ENCODE results near the gene MSANTD2. TPM values are rescaled to one million over a fixed set of nuclear protein-coding genes. Genes with fewer than 3 reads are reported as not detected.

MSANTD2 gene
- total RNA-seq, 1 donor from 2014 or later = 18.7 TPM

DNA sequence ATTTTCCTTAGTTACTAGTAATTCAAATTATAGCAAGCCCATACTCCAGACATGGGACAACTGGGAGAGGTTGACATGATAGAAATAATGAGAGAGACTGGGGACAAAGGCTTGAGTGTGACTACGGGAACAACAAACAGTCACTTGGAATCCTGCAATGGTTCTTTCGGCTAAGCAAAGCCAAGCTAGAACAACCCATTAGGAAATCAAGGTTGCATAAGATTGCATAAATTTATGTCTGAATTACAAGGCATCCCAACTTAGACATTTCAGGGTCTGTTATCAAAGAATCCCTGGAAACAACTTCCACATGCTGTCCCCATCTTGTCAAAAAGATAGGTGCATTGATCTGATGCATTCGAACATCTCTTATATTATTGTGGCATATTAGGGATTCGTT, 70.6 kb downstream of the MSANTD2 start:
- FAIRE-seq = no peak
- Histone ChIP-seq H3K4me2 (ENCODE audit: low read length) (no peak overlapping the region), H3K27me3 (ENCODE audit: insufficient read depth, low read length) (peaks cover 2% of the 10 kb centered on the region), H3K4me1 (ENCODE audit: insufficient read depth, low read length) (peaks cover 13% of the 10 kb centered on the region), H3K9me3 (ENCODE audit: insufficient read depth, low read depth, low read length) (no peaks in the 10 kb centered on the region), H3K9ac (ENCODE audit: low read length) (no peak overlapping the region), H2AFZ (ENCODE audit: low read depth, low read length) (no peak overlapping the region), H3K79me2 (ENCODE audit: insufficient read depth, low read length) (no peaks in the 10 kb centered on the region), H3K27ac (ENCODE audit: low read depth, low read length) (no peak overlapping the region), H3K4me3 (ENCODE audit: insufficient read depth, low read depth, low read length) (no peak overlapping the region), H3K36me3 (ENCODE audit: insufficient read depth, low read length) (no peaks in the 10 kb centered on the region), H4K20me1 (ENCODE audit: insufficient read depth, low read length) (no peaks in the 10 kb centered on the region)
- Mint-ChIP-seq H3K4me3 (ENCODE audit: unreplicated experiment) (no peak overlapping the region), H3K27me3 (ENCODE audit: low read depth, unreplicated experiment) (peaks cover 20% of the 10 kb centered on the region), H3K4me1 (ENCODE audit: low read depth, unreplicated experiment) (peaks cover 22% of the 10 kb centered on the region), H3K9me3 (ENCODE audit: unreplicated experiment) (no peaks in the 10 kb centered on the region), H3K36me3 (ENCODE audit: low read depth, unreplicated experiment) (no peaks in the 10 kb centered on the region), H3K27ac (ENCODE audit: unreplicated experiment) (no peak overlapping the region)
- TF ChIP-seq, protein P1, sequence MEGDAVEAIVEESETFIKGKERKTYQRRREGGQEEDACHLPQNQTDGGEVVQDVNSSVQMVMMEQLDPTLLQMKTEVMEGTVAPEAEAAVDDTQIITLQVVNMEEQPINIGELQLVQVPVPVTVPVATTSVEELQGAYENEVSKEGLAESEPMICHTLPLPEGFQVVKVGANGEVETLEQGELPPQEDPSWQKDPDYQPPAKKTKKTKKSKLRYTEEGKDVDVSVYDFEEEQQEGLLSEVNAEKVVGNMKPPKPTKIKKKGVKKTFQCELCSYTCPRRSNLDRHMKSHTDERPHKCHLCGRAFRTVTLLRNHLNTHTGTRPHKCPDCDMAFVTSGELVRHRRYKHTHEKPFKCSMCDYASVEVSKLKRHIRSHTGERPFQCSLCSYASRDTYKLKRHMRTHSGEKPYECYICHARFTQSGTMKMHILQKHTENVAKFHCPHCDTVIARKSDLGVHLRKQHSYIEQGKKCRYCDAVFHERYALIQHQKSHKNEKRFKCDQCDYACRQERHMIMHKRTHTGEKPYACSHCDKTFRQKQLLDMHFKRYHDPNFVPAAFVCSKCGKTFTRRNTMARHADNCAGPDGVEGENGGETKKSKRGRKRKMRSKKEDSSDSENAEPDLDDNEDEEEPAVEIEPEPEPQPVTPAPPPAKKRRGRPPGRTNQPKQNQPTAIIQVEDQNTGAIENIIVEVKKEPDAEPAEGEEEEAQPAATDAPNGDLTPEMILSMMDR (IDR thresholded peaks at IDR 0.05; ENCODE audit: insufficient read depth, low read depth, low read length) = no peak
- no peak for TF ChIP-seq EZH2 (IDR thresholded peaks at IDR 0.05; ENCODE audit: insufficient read depth, low read length)
- DNase-seq (ENCODE audit: low read depth) = no peak

DNA sequence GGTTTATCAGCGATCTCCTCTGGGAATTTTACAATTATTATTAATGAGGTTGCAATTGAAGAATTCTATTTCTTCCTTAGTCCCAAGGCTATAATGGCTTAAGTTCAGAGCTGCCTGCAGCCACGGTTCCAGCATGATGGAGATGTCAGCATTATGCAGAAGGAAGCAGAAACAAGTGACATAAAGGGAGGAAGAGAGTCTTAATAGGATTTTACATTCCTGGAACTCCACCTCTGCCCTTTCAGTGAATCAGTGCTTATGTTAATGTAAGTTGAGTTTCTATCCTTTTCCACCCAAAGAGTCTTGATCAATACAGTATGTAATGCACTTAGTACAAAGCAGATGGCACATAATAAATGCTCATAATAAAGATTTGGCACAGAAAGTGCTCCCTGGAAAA, 72.1 kb downstream of the MSANTD2 start:
- Histone ChIP-seq H3K9ac (ENCODE audit: low read length) (no peak overlapping the region), H3K79me2 (ENCODE audit: insufficient read depth, low read length) (no peaks in the 10 kb centered on the region), H2AFZ (ENCODE audit: low read depth, low read length) (no peak overlapping the region), H3K27me3 (ENCODE audit: insufficient read depth, low read length) (peaks cover 5% of the 10 kb centered on the region), H4K20me1 (ENCODE audit: insufficient read depth, low read length) (no peaks in the 10 kb centered on the region), H3K4me2 (ENCODE audit: low read length) (no peak overlapping the region), H3K4me1 (ENCODE audit: insufficient read depth, low read length) (peaks cover 13% of the 10 kb centered on the region), H3K36me3 (ENCODE audit: insufficient read depth, low read length) (no peaks in the 10 kb centered on the region), H3K4me3 (ENCODE audit: insufficient read depth, low read depth, low read length) (no peak overlapping the region), H3K9me3 (ENCODE audit: insufficient read depth, low read depth, low read length) (no peaks in the 10 kb centered on the region), H3K27ac (ENCODE audit: low read depth, low read length) (no peak overlapping the region)
- H3K4me1 Mint-ChIP-seq (ENCODE audit: low read depth, unreplicated experiment) = peaks cover 24% of the 10 kb centered on the region
- FAIRE-seq = no peak
- H3K27me3 Mint-ChIP-seq (ENCODE audit: low read depth, unreplicated experiment) = peaks cover 18% of the 10 kb centered on the region
- no peak overlapping the region for H3K27ac Mint-ChIP-seq (ENCODE audit: unreplicated experiment)
- H3K36me3 Mint-ChIP-seq (ENCODE audit: low read depth, unreplicated experiment) = no peaks in the 10 kb centered on the region
- TF ChIP-seq, protein P1 (IDR thresholded peaks at IDR 0.05; ENCODE audit: insufficient read depth, low read depth, low read length) = no peak
- TF ChIP-seq EZH2 (IDR thresholded peaks at IDR 0.05; ENCODE audit: insufficient read depth, low read length) = no peak
- no peak for DNase-seq (ENCODE audit: low read depth)
- no peak overlapping the region for H3K4me3 Mint-ChIP-seq (ENCODE audit: unreplicated experiment)
- H3K9me3 Mint-ChIP-seq (ENCODE audit: unreplicated experiment) = peaks cover 2% of the 10 kb centered on the region

DNA sequence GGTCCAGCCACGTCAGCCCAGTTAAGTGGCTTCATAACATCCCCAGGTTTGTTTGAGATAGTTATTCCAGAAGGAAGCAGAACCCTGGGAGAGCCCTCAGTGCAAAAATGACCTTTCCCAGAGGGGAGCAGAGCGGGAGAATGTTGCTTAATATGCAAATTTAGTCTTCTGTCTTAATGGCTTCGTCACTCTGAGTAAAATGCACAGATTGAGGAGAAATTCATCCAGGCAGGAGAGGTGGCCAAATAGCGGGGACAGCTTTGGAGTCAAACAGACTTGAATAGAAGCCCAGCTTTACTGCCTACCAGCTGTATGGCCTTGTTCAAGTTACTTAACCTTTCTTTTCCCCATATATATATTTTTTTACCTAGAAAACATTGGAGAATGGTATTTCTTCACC, 72.7 kb downstream of the MSANTD2 start:
- H3K4me1 Mint-ChIP-seq (ENCODE audit: low read depth, unreplicated experiment) = peaks cover 24% of the 10 kb centered on the region
- FAIRE-seq = no peak
- Histone ChIP-seq H3K36me3 (ENCODE audit: insufficient read depth, low read length) (no peaks in the 10 kb centered on the region), H3K27me3 (ENCODE audit: insufficient read depth, low read length) (peaks cover 11% of the 10 kb centered on the region), H3K4me2 (ENCODE audit: low read length) (no peak overlapping the region), H4K20me1 (ENCODE audit: insufficient read depth, low read length) (no peaks in the 10 kb centered on the region), H3K9ac (ENCODE audit: low read length) (no peak overlapping the region), H3K79me2 (ENCODE audit: insufficient read depth, low read length) (no peaks in the 10 kb centered on the region), H3K4me3 (ENCODE audit: insufficient read depth, low read depth, low read length) (no peak overlapping the region), H3K9me3 (ENCODE audit: insufficient read depth, low read depth, low read length) (no peaks in the 10 kb centered on the region), H3K4me1 (ENCODE audit: insufficient read depth, low read length) (peaks cover 13% of the 10 kb centered on the region), H3K27ac (ENCODE audit: low read depth, low read length) (no peak overlapping the region), H2AFZ (ENCODE audit: low read depth, low read length) (no peak overlapping the region)
- TF ChIP-seq, protein P1 (IDR thresholded peaks at IDR 0.05; ENCODE audit: insufficient read depth, low read depth, low read length) = no peak
- no peak for TF ChIP-seq EZH2 (IDR thresholded peaks at IDR 0.05; ENCODE audit: insufficient read depth, low read length)
- peaks cover 2% of the 10 kb centered on the region for H3K9me3 Mint-ChIP-seq (ENCODE audit: unreplicated experiment)
- DNase-seq (ENCODE audit: low read depth) = no peak
- no peak overlapping the region for H3K27ac Mint-ChIP-seq (ENCODE audit: unreplicated experiment)
- H3K4me3 Mint-ChIP-seq (ENCODE audit: unreplicated experiment) = no peak overlapping the region
- no peaks in the 10 kb centered on the region for H3K36me3 Mint-ChIP-seq (ENCODE audit: low read depth, unreplicated experiment)
- peaks cover 22% of the 10 kb centered on the region for H3K27me3 Mint-ChIP-seq (ENCODE audit: low read depth, unreplicated experiment)
